ENCODE results near the gene RGS11.

The RGS11 gene

DNA sequence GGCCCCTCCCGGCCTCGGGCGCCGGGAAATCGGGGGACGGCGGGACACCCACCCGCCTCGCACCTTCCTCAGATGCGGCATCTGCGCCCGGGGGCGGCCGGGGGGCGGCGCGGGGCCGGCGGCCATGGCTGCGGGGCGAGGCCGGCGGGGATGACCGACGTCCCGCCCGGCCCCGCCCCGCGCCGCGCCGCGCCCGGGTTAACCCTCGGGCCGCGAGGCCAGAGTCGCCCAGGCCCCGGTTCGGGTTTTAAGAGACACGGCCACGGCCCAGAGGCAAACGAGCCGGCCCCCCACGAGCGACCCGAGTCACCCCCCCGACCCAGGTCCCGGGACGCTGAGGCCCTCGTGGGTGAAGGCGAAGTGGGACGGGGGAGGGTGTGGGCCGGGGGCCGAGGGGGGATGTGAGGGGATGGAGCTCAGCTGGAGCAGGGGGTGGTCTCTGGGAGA lies at the start of gene RGS11:
TSS of gene RGS11 (minus strand) at position 159 of the 447 bp plus-strand sequence. CDS start at position 126, 33 bp downstream.
- DNase-seq = no peak

GRCh38 chr16:324451-325334 lies 48.9 kb upstream of the RGS11 start:
- DNase-seq = no peak

GRCh38 chr16:324201-324450 lies 48.4 kb upstream of the RGS11 start:
- no peak for DNase-seq

DNA sequence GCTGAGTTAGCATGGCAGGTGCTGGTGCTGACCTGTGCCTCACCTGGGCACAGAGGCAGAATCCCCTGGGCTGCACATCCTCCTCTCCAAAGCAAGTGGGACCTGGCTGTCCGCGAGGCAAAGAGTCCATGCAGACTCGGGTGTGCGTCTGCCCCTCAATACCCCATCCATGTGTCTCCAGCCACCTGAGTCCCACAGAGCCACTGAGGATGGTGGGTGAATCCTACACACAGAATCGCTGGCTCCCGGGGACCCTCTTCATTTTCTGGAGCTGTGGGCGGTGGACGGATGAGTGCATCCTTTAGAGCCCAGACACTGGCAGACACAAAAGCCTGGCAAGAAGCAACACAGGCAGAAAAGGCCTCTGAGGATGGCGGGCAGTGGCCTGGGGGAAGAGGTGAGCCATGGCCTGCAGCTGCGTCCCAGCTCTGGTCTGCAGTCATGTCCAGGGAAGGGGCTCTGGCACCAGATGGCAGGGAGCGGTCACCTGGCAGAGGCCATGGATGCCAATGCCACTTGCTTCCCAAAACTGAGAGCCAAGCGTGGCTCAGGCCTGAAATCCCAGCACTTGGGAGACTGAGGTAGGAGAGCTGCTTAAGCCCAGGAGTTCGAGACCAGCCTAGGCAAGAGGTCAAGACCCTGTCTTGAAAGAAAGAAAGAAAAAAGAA lies 46.9 kb upstream of the RGS11 start:
- no peak for DNase-seq

- DNase-seq = no peak
Measured at GRCh38 chr16:321532-321931, 45.8 kb upstream of the RGS11 start.

- DNase-seq = no peak
Measured at GRCh38 chr16:320206-320605, 44.5 kb upstream of the RGS11 start.

DNA sequence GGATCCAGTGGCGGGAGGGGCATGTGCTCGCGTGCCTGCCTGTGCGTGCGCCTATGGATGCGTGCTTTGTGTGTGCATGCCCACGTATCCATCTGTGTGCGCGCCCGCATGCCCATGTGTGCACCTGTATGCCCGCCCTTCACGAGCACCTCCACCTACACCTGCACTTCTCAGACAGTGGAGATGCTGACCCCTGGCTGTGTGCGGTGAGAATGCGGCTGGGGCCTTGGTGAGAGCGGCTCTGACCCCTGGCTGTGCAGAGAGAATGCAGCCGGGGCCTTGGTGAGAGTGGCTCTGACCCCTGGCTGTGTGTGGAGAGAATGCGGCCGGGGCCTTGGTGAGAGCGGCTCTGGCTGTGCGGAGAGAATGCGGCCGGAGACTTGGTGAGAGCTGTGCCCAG lies 42.9 kb upstream of the RGS11 start:
- no peak for DNase-seq

GRCh38 chr16:317583-317982 lies 41.8 kb upstream of the RGS11 start:
- DNase-seq = no peak

DNA sequence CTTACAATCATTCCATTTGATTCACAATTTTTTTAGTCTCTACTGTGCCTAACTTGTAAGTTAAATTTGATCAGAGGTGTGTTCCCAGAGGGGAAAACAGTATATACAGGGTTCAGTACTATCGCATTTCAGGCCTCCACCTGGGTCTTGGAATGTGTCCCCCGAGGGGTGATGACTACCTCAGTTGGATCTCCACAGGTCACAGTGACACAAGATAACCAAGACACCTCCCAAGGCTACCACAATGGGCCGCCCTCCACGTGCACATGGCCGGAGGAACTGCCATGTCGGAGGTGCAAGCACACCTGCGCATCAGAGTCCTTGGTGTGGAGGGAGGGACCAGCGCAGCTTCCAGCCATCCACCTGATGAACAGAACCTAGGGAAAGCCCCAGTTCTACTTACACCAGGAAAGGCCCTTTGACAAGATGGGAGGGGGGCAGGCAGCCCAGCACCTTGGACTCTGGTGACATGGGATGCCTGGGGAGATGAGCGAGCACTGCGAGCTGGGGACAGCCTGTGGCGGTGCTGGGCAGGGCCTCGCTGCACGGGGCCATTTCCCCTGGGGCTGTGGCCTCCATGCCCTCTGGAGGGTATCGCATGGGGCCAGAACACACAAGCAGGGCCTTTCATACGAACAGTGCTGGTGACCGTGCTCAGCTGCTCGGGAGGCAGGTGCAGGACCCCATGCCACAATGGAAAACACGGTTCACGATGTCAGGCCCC lies 41.2 kb upstream of the RGS11 start:
- no peak for DNase-seq

- DNase-seq = no peak
Measured at GRCh38 chr16:314795-315299, 39.1 kb upstream of the RGS11 start.

DNA sequence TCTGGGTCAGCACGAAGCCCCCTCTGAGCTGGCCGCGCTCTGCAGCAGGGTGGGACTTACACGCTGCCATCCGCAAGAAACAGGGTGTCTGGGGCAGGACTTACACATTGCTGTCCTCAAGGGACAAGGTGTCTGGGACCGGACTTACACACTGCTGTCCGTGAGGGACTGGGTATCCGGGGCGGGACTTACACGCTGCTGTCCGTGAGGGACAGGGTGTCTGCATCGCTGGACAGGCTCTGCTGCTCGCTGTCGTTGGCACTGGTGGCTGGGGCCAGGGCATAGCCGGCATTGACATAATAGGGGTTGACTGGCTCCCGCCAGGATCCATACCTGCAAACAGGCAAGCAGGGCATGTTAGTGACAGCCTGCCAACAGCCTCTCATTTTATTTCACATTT lies 38.6 kb upstream of the RGS11 start:
- no peak for DNase-seq

- no peak for DNase-seq
Measured at GRCh38 chr16:311725-312124, 36.0 kb upstream of the RGS11 start.

DNA sequence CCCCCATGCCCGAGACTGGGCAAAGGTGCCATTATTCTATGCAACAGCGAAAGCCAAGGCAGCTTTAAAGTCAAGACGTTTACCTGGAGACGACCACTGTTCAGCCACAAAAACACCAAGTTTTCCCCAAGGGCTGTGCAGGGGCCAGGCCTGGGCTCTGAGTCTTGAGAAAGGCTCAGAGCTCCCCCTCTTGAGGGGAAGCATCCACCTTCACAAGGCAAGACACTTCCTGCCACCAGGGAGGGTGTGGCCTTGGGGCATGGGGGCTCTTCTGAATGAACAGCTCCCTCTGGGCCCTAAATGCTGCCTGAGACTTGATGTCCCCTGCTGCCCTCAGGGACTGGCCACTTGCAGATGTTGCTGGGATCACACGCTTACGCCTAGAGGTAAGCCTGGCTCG lies 33.7 kb upstream of the RGS11 start:
- no peak for DNase-seq

DNA sequence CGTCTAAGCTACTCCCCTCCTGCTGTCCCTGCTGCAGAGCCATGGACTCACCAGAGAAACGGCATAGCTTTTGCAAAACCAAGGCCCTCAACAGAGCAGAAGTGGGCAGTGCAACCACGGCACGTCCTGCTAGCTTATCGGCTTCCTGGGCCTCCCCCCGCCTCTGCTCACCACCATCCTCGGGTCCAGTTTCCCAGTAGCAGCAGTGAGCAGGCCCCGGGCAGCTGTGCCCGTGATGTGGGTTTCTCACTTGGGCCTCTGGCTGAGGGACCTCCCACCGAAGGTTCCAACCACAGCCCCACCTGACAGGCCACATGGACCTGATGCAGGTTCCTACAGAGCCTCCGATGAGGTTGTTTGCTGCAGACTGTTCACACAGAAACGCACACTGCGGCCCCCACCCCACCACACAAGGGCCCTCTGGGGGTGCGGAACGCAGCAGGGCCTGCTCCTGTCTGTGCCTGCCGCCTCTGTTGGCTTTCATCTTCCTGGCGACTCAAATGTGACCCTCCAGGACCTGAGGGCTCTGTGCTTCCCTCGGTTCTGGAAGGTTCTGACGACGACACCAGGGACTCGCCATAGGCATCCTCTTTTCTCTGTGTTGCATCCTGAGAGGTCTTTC lies 32.1 kb upstream of the RGS11 start:
- no peak for DNase-seq

DNA sequence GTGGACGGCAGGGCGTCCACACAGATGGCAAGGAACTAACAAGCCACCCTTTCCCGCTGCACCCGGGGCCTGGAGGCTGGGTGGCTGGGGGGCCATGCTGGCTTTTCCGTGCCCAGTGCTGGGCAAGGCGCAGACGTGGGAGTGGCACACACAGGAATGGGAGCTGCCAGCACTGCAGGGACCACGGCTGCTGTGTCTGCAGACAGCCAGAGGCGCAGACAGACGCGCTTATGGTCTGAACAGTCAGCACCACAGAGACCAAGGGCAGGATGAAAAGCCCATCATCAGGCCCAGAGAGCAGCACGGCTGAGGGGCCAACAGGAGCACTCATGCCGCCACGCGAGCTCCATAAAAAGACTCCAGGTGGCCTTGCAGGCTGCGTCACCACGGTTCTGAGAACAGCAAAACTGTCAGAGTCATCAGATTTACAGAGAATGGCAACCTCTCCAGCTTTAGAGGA lies 31.2 kb upstream of the RGS11 start:
- DNase-seq = no peak

DNA sequence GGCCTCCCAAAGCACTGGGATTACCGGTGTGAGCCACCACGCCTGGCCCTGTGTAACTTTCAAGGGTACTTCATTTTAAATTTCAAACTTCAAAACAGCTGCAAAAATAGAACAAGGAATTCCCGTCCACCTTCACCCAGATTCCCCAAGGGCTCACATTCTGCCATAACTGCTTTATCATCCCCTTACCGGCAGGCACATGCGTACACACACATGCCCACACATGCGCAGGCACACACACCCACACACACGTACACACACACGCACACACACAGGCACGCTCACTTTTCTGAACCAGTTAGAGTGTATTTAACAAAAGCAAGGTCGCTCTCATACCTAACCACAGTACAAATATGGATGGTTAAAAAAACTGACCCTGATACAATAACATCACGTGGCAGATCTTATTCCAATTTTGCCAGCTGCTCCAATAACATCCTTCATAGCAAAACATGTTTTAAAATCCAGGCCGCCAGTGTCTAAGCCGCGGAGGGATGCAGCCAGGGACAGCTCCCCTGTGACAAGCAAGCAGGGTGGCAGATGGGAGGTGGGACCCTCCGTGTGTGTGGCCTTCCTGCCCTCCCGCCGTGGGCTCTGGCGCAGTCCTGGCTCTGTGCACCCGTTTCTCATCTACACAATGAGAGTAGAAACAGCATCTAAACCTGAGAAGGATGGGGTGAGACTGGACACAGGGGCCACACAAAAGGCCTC lies 30.3 kb upstream of the RGS11 start:
- DNase-seq = no peak

DNA sequence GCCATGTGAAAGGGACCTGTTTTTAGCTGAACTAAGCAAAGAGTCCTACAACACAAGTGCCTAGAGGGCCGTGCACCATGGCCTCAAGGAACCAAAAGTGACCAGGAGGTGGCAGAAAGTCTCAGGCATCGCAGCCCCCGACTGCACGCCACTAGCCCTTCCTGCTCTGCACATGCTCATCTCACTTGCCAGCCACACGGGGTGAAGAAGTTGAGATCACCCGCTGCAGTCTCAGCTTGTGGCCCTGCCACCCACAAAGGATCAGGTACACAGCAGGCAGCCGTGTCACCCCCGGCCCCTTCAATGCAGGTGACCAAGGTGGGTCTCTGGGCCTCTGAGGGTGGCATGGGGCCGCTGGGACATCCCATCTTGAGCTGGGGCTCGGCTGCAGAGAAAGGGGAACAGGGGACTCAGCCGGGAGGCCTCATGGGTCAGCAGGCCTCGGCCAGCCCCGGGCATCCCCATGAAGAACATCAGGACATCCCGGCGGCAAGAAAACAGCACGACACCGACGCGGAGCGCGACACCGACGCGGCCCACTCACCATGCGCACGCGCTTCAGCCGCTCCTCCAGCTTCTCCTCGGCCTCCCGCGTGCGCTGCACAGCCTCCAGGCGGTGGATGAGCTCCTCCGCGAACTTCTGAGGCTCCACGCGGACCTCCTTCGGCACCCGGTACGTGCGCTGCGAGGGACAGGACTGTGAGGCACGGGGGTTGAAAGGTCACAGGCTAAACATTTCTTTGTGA lies 28.2 kb upstream of the RGS11 start:
- DNase-seq = no peak

- DNase-seq = no peak
Measured at GRCh38 chr16:301950-302349, 26.2 kb upstream of the RGS11 start.

DNA sequence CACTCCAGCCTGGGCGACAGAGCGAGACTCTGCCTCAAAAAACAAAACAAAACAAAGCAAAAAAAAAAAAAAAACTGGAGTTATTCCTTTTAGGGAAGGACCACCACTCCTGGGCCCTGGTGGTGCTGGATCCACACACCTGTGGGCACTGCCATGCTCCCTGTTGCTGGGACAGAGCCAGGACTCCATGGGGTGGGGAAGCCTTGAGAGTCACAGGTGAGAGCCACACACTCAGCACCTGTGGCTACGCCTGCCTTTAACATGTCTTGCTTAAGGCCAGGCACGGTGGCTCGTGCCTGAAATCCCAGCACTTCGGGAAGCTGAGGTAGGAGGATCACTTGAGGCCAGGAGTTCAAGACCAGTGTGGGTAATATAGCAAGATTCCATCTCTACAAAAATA lies 25.5 kb upstream of the RGS11 start:
- no peak for DNase-seq

- DNase-seq = no peak
Measured at GRCh38 chr16:297832-298231, 22.1 kb upstream of the RGS11 start.

GRCh38 chr16:296806-297510 lies 21.2 kb upstream of the RGS11 start:
- DNase-seq = no peak

Measured in amniotic stem cell (primary cell).